DOHH2 (cell line): ENCODE measurements around the gene SPATA31E1.
"Not testable (repeated sequence)": the region's sequence is repeated elsewhere in the genome, so short reads cannot be mapped to it uniquely, and the experiment has no call there.

Experiments used
- EZH2phosphoT487 ChIP-seq: fragments of 200-600 bp; sonication (generic); IDR thresholded peaks from 2 replicates; pipeline ENCODE4 v1.6.1; 2017; ENCODE audit warnings: borderline replicate concordance, mild to moderate bottlenecking, antibody characterized with exemption, low read length, moderate library complexity, mixed read lengths
- TF ChIP-seq, protein P1 (sequence below): fragments of 200-600 bp; sonication (generic); IDR thresholded peaks from one replicate; pipeline ENCODE4 v1.5.1; 2014; ENCODE audit warnings: antibody characterized with exemption, mild to moderate bottlenecking, low read depth, low read length; ENCODE audit not compliant: poor library complexity, severe bottlenecking

DNA sequence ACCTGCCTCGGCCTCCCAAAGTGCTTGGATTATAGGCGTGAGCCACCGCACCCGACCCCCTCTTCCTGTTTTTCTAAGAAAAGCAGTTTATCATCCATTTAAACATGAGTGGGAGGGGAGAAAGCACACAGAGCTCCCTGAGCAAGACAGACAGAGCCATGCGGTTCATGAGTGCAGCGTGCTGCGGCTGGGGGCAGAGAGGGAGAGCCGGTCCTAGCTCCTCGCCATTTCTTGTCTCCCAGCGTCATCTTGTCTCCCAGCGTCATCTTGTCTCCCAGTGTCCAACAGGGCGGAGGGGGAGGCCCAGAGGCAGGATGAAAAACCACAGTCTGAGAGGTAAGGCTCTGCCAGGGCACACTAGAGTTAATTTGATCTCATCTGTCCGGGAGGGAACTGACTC is 36.3 kb downstream of the SPATA31E1 start:
- TF ChIP-seq, protein P1, sequence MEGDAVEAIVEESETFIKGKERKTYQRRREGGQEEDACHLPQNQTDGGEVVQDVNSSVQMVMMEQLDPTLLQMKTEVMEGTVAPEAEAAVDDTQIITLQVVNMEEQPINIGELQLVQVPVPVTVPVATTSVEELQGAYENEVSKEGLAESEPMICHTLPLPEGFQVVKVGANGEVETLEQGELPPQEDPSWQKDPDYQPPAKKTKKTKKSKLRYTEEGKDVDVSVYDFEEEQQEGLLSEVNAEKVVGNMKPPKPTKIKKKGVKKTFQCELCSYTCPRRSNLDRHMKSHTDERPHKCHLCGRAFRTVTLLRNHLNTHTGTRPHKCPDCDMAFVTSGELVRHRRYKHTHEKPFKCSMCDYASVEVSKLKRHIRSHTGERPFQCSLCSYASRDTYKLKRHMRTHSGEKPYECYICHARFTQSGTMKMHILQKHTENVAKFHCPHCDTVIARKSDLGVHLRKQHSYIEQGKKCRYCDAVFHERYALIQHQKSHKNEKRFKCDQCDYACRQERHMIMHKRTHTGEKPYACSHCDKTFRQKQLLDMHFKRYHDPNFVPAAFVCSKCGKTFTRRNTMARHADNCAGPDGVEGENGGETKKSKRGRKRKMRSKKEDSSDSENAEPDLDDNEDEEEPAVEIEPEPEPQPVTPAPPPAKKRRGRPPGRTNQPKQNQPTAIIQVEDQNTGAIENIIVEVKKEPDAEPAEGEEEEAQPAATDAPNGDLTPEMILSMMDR, result not testable (repeated sequence)
- TF ChIP-seq EZH2phosphoT487, result not testable (repeated sequence)
